H1 (cell line): ENCODE data around the gene ANKRD29. TPM values are rescaled to one million over a fixed set of nuclear protein-coding genes. Genes with fewer than 3 reads are reported as not detected.

Source experiments
- CTCF ChIA-PET: fragments of 300-600 bp; sonication (Branson Sonifier 250); formaldehyde crosslinking; loops from one replicate; lab custom pipeline; 2021; ENCODE audit not compliant: partially characterized antibody; lab: Charles Lee
- POLR2A ChIA-PET: fragments of 300-600 bp; sonication (Branson Sonifier 250); formaldehyde crosslinking; loops from one replicate; lab custom pipeline; 2021; ENCODE audit warnings: inconsistent platforms; ENCODE audit not compliant: partially characterized antibody; lab: Charles Lee
- DNase-seq, 2 experiments: peaks; one replicate each; pipeline versions ENCODE4 v3.0.0 to v3.0.0-alpha.2; 2010 to 2022; ENCODE audit warnings: low spot score in 2 of 2, low read depth in 1 of 2, mixed read lengths in 1 of 2
- FAIRE-seq: peaks from 2 replicates; lab custom pipeline; 2011; peaks lifted over from hg19 to GRCh38; lab: Jason Lieb, UNC
- H2AFZ ChIP-seq: 2 replicates; pipeline ENCODE4 v1.8.1; 2012; ENCODE audit warnings: low read length, inconsistent platforms
- H2AK5ac ChIP-seq: 2 replicates; pipeline ENCODE4 v1.6.1; 2013; ENCODE audit warnings: low read depth, low read length
- H2BK120ac ChIP-seq: replicated peaks from 2 replicates; pipeline ENCODE3; 2013; ENCODE audit warnings: low read depth, low read length, inconsistent platforms
- H2BK12ac ChIP-seq: 2 replicates; pipeline ENCODE4 v1.6.1; 2013; ENCODE audit warnings: low read depth, low read length
- H2BK15ac ChIP-seq: 2 replicates; pipeline ENCODE4 v1.6.1; 2013; ENCODE audit warnings: low read length
- H2BK20ac ChIP-seq: 2 replicates; pipeline ENCODE4 v1.6.1; 2013; ENCODE audit warnings: low read length
- H2BK5ac ChIP-seq: 2 replicates; pipeline ENCODE4 v1.6.1; 2013; ENCODE audit warnings: low read depth, low read length
- H3K14ac ChIP-seq: 2 replicates; pipeline ENCODE4 v1.6.1; 2013; ENCODE audit warnings: inconsistent platforms; ENCODE audit not compliant: insufficient read length
- H3K18ac ChIP-seq: 2 replicates; pipeline ENCODE4 v1.6.1; 2013; ENCODE audit warnings: low read length; ENCODE audit errors: extremely low read depth
- H3K23ac ChIP-seq: 2 replicates; pipeline ENCODE4 v1.6.1; 2013; ENCODE audit warnings: inconsistent platforms; ENCODE audit not compliant: insufficient read length
- H3K23me2 ChIP-seq: 2 replicates; pipeline ENCODE4 v1.6.1; 2013; ENCODE audit warnings: low read depth, low read length
- H3K27ac ChIP-seq: 2 replicates; pipeline ENCODE4 v1.6.1; 2011; ENCODE audit warnings: low read depth, low read length, inconsistent platforms
- H3K27me3 ChIP-seq, 4 experiments: replicated peaks in 1 of 4; 1 replicate in 1 of 4; 2 replicates in 3 of 4; pipeline versions ENCODE4 v1.6.1 to v1.8.1; 2011 to 2013; ENCODE audit warnings: low read length in 3 of 4, mild to moderate bottlenecking in 3 of 4, inconsistent platforms in 2 of 4, mixed read lengths in 2 of 4, moderate library complexity in 1 of 4; ENCODE audit not compliant: control insufficient read depth in 3 of 4, insufficient read depth in 3 of 4; ENCODE audit errors: extremely low read depth in 1 of 4
- H3K36me3 ChIP-seq, 4 experiments: 2 replicates each; pipeline versions ENCODE4 v1.6.1 to v1.8.1; 2011 to 2013; ENCODE audit warnings: mild to moderate bottlenecking in 4 of 4, low read length in 3 of 4, moderate library complexity in 2 of 4, control low read depth in 1 of 4, inconsistent platforms in 1 of 4; ENCODE audit not compliant: insufficient read depth in 4 of 4, control insufficient read depth in 2 of 4
- H3K4ac ChIP-seq: replicated peaks from 2 replicates; pipeline ENCODE3; 2013; ENCODE audit warnings: low read length, low read depth, mixed read lengths, inconsistent platforms; ENCODE audit not compliant: insufficient read length
- H3K4me1 ChIP-seq, 4 experiments: replicated peaks in 1 of 4; 1 replicate in 1 of 4; 2 replicates in 3 of 4; pipeline versions ENCODE4 v1.6.1 to v1.8.1; 2011 to 2013; ENCODE audit warnings: low read length in 3 of 4, inconsistent platforms in 2 of 4, mixed read lengths in 1 of 4; ENCODE audit not compliant: insufficient read depth in 4 of 4, control insufficient read depth in 3 of 4
- H3K4me2 ChIP-seq, 2 experiments: 2 replicates each; pipeline versions ENCODE4 v1.6.1 to v1.8.1; 2011 to 2013; ENCODE audit warnings: low read depth in 2 of 2, low read length in 2 of 2, control low read depth in 1 of 2, inconsistent platforms in 1 of 2, mild to moderate bottlenecking in 1 of 2; ENCODE audit not compliant: insufficient read depth in 1 of 2
- H3K4me3 ChIP-seq, 4 experiments: fragments of 200-600, 300-600 bp in 1 of 4; sonication (generic), shearing (Covaris generic), sonication (Bioruptor Twin) in 1 of 4; 2 replicates each; pipeline versions ENCODE4 v1.5.1 to v1.8.1; 2011 to 2016; ENCODE audit warnings: low read length in 4 of 4, low read depth in 3 of 4, control low read depth in 2 of 4, inconsistent platforms in 2 of 4, mild to moderate bottlenecking in 2 of 4, mixed read lengths in 1 of 4, moderate library complexity in 1 of 4; ENCODE audit not compliant: insufficient read depth in 2 of 4; ENCODE audit errors: extremely low read depth in 1 of 4
- H3K56ac ChIP-seq: replicated peaks from 2 replicates; pipeline ENCODE3; 2013; ENCODE audit warnings: low read depth, mild to moderate bottlenecking, mixed read lengths, low read length, inconsistent platforms; ENCODE audit not compliant: insufficient read length
- H3K79me1 ChIP-seq: 2 replicates; pipeline ENCODE4 v1.6.1; 2013; ENCODE audit warnings: low read depth, low read length, control low read depth
- H3K79me2 ChIP-seq, 2 experiments: 2 replicates each; pipeline versions ENCODE4 v1.6.1 to v1.8.1; 2012 to 2013; ENCODE audit warnings: low read length in 2 of 2, mild to moderate bottlenecking in 2 of 2, inconsistent platforms in 1 of 2; ENCODE audit not compliant: insufficient read depth in 2 of 2, control insufficient read depth in 1 of 2
- H3K9ac ChIP-seq, 4 experiments: replicated peaks in 1 of 4; 1 replicate in 1 of 4; 2 replicates in 3 of 4; pipeline versions ENCODE4 v1.6.1 to v1.8.1; 2011 to 2013; ENCODE audit warnings: low read depth in 3 of 4, low read length in 3 of 4, control low read depth in 2 of 4, mild to moderate bottlenecking in 2 of 4, moderate library complexity in 2 of 4, inconsistent platforms in 1 of 4; ENCODE audit errors: extremely low read depth in 1 of 4
- H3K9me3 ChIP-seq, 2 experiments: 2 replicates each; pipeline versions ENCODE4 v1.6.1 to v1.8.1; 2012 to 2013; ENCODE audit warnings: mild to moderate bottlenecking in 2 of 2, moderate library complexity in 2 of 2, control low read depth in 1 of 2, inconsistent platforms in 1 of 2, low read depth in 1 of 2, low read length in 1 of 2, mixed read lengths in 1 of 2; ENCODE audit not compliant: insufficient read depth in 2 of 2
- H4K20me1 ChIP-seq, 2 experiments: replicated peaks in 1 of 2; 2 replicates each; pipeline versions ENCODE3 to v1.8.1; 2011 to 2013; ENCODE audit warnings: inconsistent platforms in 2 of 2, low read length in 2 of 2, mild to moderate bottlenecking in 1 of 2; ENCODE audit not compliant: insufficient read depth in 2 of 2, control insufficient read depth in 1 of 2
- H4K5ac ChIP-seq: 2 replicates; pipeline ENCODE4 v1.6.1; 2013; ENCODE audit warnings: low read length, low read depth, mixed read lengths, inconsistent platforms; ENCODE audit not compliant: insufficient read length
- H4K8ac ChIP-seq: 2 replicates; pipeline ENCODE4 v1.8.0; 2013; ENCODE audit warnings: mild to moderate bottlenecking, moderate library complexity, low read length, inconsistent platforms; ENCODE audit not compliant: insufficient read depth; ENCODE audit errors: extremely low read depth
- H4K91ac ChIP-seq: replicated peaks from 2 replicates; pipeline ENCODE3; 2013; ENCODE audit warnings: low read length, mixed read lengths, inconsistent platforms; ENCODE audit not compliant: insufficient read length
- CHD1 ChIP-seq: IDR thresholded peaks from 2 replicates; pipeline ENCODE4 v1.6.1; 2012; ENCODE audit warnings: low read depth, low read length, improper control_type of control experiment
- CREB1 ChIP-seq: IDR thresholded peaks from 2 replicates; pipeline ENCODE4 v1.6.1; 2012; ENCODE audit warnings: inconsistent platforms
- EGR1 ChIP-seq: IDR thresholded peaks from 2 replicates; pipeline ENCODE4 v1.6.1; 2011; ENCODE audit warnings: low read depth, low read length, borderline replicate concordance
- FOSL1 ChIP-seq: IDR thresholded peaks from 2 replicates; pipeline ENCODE4 v1.6.1; 2011; ENCODE audit warnings: mild to moderate bottlenecking, low read depth, low read length, moderate library complexity; ENCODE audit not compliant: insufficient read depth
- GABPA ChIP-seq: IDR thresholded peaks from 2 replicates; pipeline ENCODE4 v1.6.1; 2011; ENCODE audit warnings: mild to moderate bottlenecking, low read length, moderate library complexity, borderline replicate concordance; ENCODE audit not compliant: insufficient read depth
- HDAC6 ChIP-seq: IDR thresholded peaks from one replicate; pipeline ENCODE4 v1.7.1; 2012; ENCODE audit warnings: low read depth, mild to moderate bottlenecking, inconsistent platforms, low read length, moderate library complexity
- JUN ChIP-seq: IDR thresholded peaks from 2 replicates; pipeline ENCODE4 v1.6.1; 2011; ENCODE audit warnings: low read depth, mild to moderate bottlenecking, improper control_type of control experiment, low read length
- MAFK ChIP-seq: IDR thresholded peaks from 2 replicates; pipeline ENCODE4 v1.6.1; 2012; ENCODE audit warnings: low read depth, mild to moderate bottlenecking, improper control_type of control experiment, low read length
- NRF1 ChIP-seq: IDR thresholded peaks from 2 replicates; pipeline ENCODE4 v1.6.1; 2011; ENCODE audit warnings: mild to moderate bottlenecking, low read depth, low read length, improper control_type of control experiment
- RFX5 ChIP-seq: IDR thresholded peaks from 2 replicates; pipeline ENCODE4 v1.6.1; 2011; ENCODE audit warnings: low read depth, low read length, improper control_type of control experiment, borderline replicate concordance
- RNF2 ChIP-seq: fragments of 200-900, 300-1000 bp; sonication (generic); IDR thresholded peaks from 2 replicates; pipeline ENCODE4 v1.7.1; 2016; ENCODE audit warnings: borderline replicate concordance, low read depth, mild to moderate bottlenecking, antibody characterized with exemption, low read length; ENCODE audit not compliant: poor library complexity, severe bottlenecking; ENCODE audit errors: missing control alignments
- SUZ12 ChIP-seq: fragments of 200-600 bp; sonication (generic); IDR thresholded peaks from 2 replicates; pipeline ENCODE4 v1.6.1; 2012; ENCODE audit warnings: mild to moderate bottlenecking, inconsistent platforms, low read length, moderate library complexity, mixed read lengths
- TAF1 ChIP-seq: IDR thresholded peaks from 2 replicates; pipeline ENCODE4 v1.6.1; 2011; ENCODE audit warnings: mild to moderate bottlenecking, low read depth, low read length
- WGBS, 2 experiments: shearing (Covaris generic) in 1 of 2; methylation state at CpG; one replicate each; pipeline versions ENCODE4 v1.1.6 to v1.1.7; 2013 to 2015; ENCODE audit warnings: low lambda C conversion rate in 2 of 2, mixed read lengths in 2 of 2, inconsistent platforms in 1 of 2, low coverage in 1 of 2, missing lambda C conversion rate in 1 of 2; ENCODE audit not compliant: insufficient replicate concordance in 2 of 2, insufficient coverage in 1 of 2, insufficient read length in 1 of 2; ENCODE audit errors: extremely low coverage in 1 of 2, missing lambda C conversion rate in 1 of 2; 5-methylcytosine and 5-hydroxymethylcytosine counted together
- polyA plus RNA-seq, 7 experiments: library from polyadenylated mRNA; depleted of rRNA in 3 of 7; stranded (reverse) in 5 of 7; unstranded in 2 of 7; fragments of >200 nt in 5 of 7; fragments of 200-250 nt in 2 of 7; gene quantifications; 1 replicate in 5 of 7; 2 replicates in 1 of 7; 4 replicates in 1 of 7; pipeline versions ENCODE4 v1.2.1 to v1.2.3, GENCODE V29; 2011 to 2013; ENCODE audit warnings: missing spikeins in 2 of 7, mixed read lengths in 2 of 7
- total RNA-seq: library from RNA; stranded (reverse); fragmentation: NEBNext Ultra II Directional; extraction: Animal tissue kit (Norgen Biotek cat#: 25700); gene quantifications from 2 replicates; pipeline ENCODE4 v1.2.1, GENCODE V29; 2021

Gene ANKRD29
- total and polyA plus RNA-seq, 2 of the 8 experiments (the other 6 are each of a cell fraction or from before 2014, with no cell fraction given), result 3.0 to 7.3 TPM

GRCh38 chr18:23684515-23685197 lies 21.9 kb upstream of the ANKRD29 start:
- Histone ChIP-seq H3K14ac (no peak overlapping the region), H3K4me2 (no peak overlapping the region), H3K27ac (no peak overlapping the region), H2BK120ac (no peak overlapping the region), H4K20me1 (peaks cover 0 to 2% of the 10 kb centered on the region in 2 experiments), H4K8ac (no peak overlapping the region), H2BK15ac (no peak overlapping the region), H3K23ac (no peak overlapping the region), H3K9ac (no peak overlapping the region), H3K79me2 (no peaks in the 10 kb centered on the region), H2BK20ac (no peak overlapping the region), H3K9me3 (no peaks in the 10 kb centered on the region), H3K56ac (no peak overlapping the region), H3K4ac (no peak overlapping the region), H4K5ac (no peak overlapping the region), H2BK12ac (no peak overlapping the region), H3K4me1 (peaks cover 0 to 3% (median 2%) of the 10 kb centered on the region in 4 experiments; a peak in 2 of 7 replicates), H2AK5ac (no peak overlapping the region), H2BK5ac (no peak overlapping the region), H3K4me3 (no peak overlapping the region), H3K79me1 (no peaks in the 10 kb centered on the region), H3K27me3 (peaks cover 3 to 22% (median 17%) of the 10 kb centered on the region in 4 experiments), H4K91ac (no peak overlapping the region), H2AFZ (no peak overlapping the region), H3K36me3 (no peaks in the 10 kb centered on the region), H3K18ac (no peak overlapping the region), H3K23me2 (peaks cover 8% of the 10 kb centered on the region; the same call in 1 of the 2 replicates)
- FAIRE-seq (no peak), DNase-seq (no peak)
- ChIA-PET CTCF (interaction anchor here (1.1 to 1.4 kb wide), 2 partner anchors 10 to 63 kb away, joined by 3 to 5 read pairs; no protein-coding TSS in a partner anchor), POLR2A (no interaction called here)
- 88% methylated on average over 5 of the region's 5 CpGs; no CpG with 5 or more reads in 1 of the 2 experiments for WGBS, 2 experiments
- TF ChIP-seq MAFK (no peak), CREB1 (no peak), NRF1 (no peak), CHD1 (no peak), JUN (no peak), GABPA (no peak), RFX5 (no peak), TAF1 (no peak), HDAC6 (no peak), SUZ12 (no peak), RNF2 (no peak), EGR1 (no peak), FOSL1 (no peak)
